Neural cell (in vitro differentiated cells): Measurements from ENCODE around the gene GNPTAB. TPM values are rescaled to one million over a fixed set of nuclear protein-coding genes. Genes with fewer than 3 reads are reported as not detected.

Experiments used
- H2AFZ ChIP-seq: fragments of 200-600, 300-800 bp; sonication (generic), shearing (Covaris generic); 2 replicates; pipeline ENCODE4 v1.6.0; 2014; ENCODE audit warnings: low read depth, mild to moderate bottlenecking, antibody characterized with exemption, low read length, moderate library complexity
- H3F3A ChIP-seq: fragments of 200-600 bp; shearing (Covaris generic); 2 replicates; pipeline ENCODE4 v1.6.1; 2016; ENCODE audit warnings: mild to moderate bottlenecking, moderate library complexity, mixed read lengths, antibody characterized with exemption, low read length; ENCODE audit not compliant: insufficient read depth, poor library complexity, severe bottlenecking
- H3K27ac ChIP-seq: fragments of 200-600, 300-800 bp; sonication (generic), shearing (Covaris generic); 2 replicates; pipeline ENCODE4 v1.5.1; 2014; ENCODE audit warnings: mild to moderate bottlenecking, low read length, moderate library complexity
- H3K27me3 ChIP-seq: fragments of 300-800, 200-600 bp; sonication (generic), shearing (Covaris generic); 2 replicates; pipeline ENCODE4 v1.6.0; 2014; ENCODE audit warnings: mild to moderate bottlenecking, low read depth, low read length, moderate library complexity; ENCODE audit not compliant: insufficient read depth
- H3K36me3 ChIP-seq: fragments of 300-800, 200-600 bp; sonication (generic), shearing (Covaris generic); 2 replicates; pipeline ENCODE4 v1.5.1; 2014; ENCODE audit warnings: mild to moderate bottlenecking, antibody characterized with exemption, low read length, moderate library complexity; ENCODE audit not compliant: insufficient read depth
- H3K4me2 ChIP-seq: fragments of 300-800, 200-600 bp; sonication (generic), shearing (Covaris generic); 2 replicates; pipeline ENCODE4 v1.6.0; 2014; ENCODE audit warnings: mild to moderate bottlenecking, low read length
- H3K4me3 ChIP-seq: fragments of 300-800, 200-600 bp; sonication (generic), shearing (Covaris generic); 2 replicates; pipeline ENCODE4 v1.5.1; 2014; ENCODE audit warnings: mild to moderate bottlenecking, low read length, moderate library complexity
- H3K79me2 ChIP-seq: fragments of 200-600 bp; shearing (Covaris generic); replicated peaks from 2 replicates; pipeline ENCODE4 v1.6.0; 2014; ENCODE audit warnings: mild to moderate bottlenecking, low read length, moderate library complexity; ENCODE audit not compliant: insufficient read depth
- H3K9ac ChIP-seq: fragments of 300-800, 200-600 bp; sonication (generic), shearing (Covaris generic); 2 replicates; pipeline ENCODE4 v1.6.1; 2016; ENCODE audit warnings: mild to moderate bottlenecking, low read length, mixed read lengths
- H3K9me2 ChIP-seq: fragments of 200-600 bp; shearing (Covaris generic); 2 replicates; pipeline ENCODE4 v1.6.1; 2016; ENCODE audit warnings: mild to moderate bottlenecking, low read length, mixed read lengths; ENCODE audit not compliant: insufficient read depth
- H3K9me3 ChIP-seq: fragments of 200-600, 300-800 bp; sonication (generic), shearing (Covaris generic); 2 replicates; pipeline ENCODE4 v1.6.1; 2016; ENCODE audit warnings: mild to moderate bottlenecking, mixed run types, low read length, moderate library complexity, mixed read lengths
- H4K20me1 ChIP-seq: fragments of 200-600 bp; shearing (Covaris generic); 2 replicates; pipeline ENCODE4 v1.6.1; 2016; ENCODE audit warnings: mild to moderate bottlenecking, mixed run types; ENCODE audit not compliant: insufficient read depth
- EP300 ChIP-seq: fragments of 450-650 bp; conservative IDR thresholded peaks from 2 replicates; pipeline ENCODE4 v1.6.1; 2014; ENCODE audit warnings: antibody characterized with exemption, mild to moderate bottlenecking, moderate library complexity; ENCODE audit not compliant: poor library complexity, severe bottlenecking
- EZH2 ChIP-seq: fragments of 200-600, 300-800 bp; shearing (Covaris generic), sonication (generic); IDR thresholded peaks from 2 replicates; pipeline ENCODE4 v1.6.1; 2014; ENCODE audit warnings: antibody characterized with exemption, low read length, borderline replicate concordance, mild to moderate bottlenecking; ENCODE audit not compliant: insufficient read depth, poor library complexity, severe bottlenecking
- MXI1 ChIP-seq: fragments of 450-650 bp; conservative IDR thresholded peaks from 2 replicates; pipeline ENCODE4 v1.6.1; 2014; ENCODE audit warnings: antibody characterized with exemption, mild to moderate bottlenecking; ENCODE audit not compliant: poor library complexity, severe bottlenecking
- POLR2AphosphoS5 ChIP-seq: IDR thresholded peaks from 2 replicates; pipeline ENCODE4 v1.6.1; 2012
- RAD21 ChIP-seq: fragments of 450-650 bp; conservative IDR thresholded peaks from 2 replicates; pipeline ENCODE4 v1.6.1; 2014; ENCODE audit warnings: antibody characterized with exemption, mild to moderate bottlenecking, moderate library complexity
- REST ChIP-seq: IDR thresholded peaks from 2 replicates; pipeline ENCODE4 v1.6.1; 2012; ENCODE audit warnings: borderline replicate concordance
- SMC3 ChIP-seq: fragments of 450-650 bp; conservative IDR thresholded peaks from 2 replicates; pipeline ENCODE4 v1.6.1; 2014; ENCODE audit warnings: antibody characterized with exemption, mild to moderate bottlenecking, moderate library complexity; ENCODE audit not compliant: poor library complexity
- TAF1 ChIP-seq: IDR thresholded peaks from 2 replicates; pipeline ENCODE4 v1.6.1; 2012; ENCODE audit warnings: low read depth
- polyA plus RNA-seq: library from polyadenylated mRNA; depleted of rRNA; stranded (reverse); fragments of >200 nt; gene quantifications from 2 replicates; pipeline ENCODE4 v1.2.3, GENCODE V29; 2014
- TF ChIP-seq, protein P1 (sequence below): fragments of 450-650 bp; IDR thresholded peaks from 2 replicates; pipeline ENCODE4 v1.5.1; 2014; ENCODE audit warnings: antibody characterized with exemption, mild to moderate bottlenecking, moderate library complexity; ENCODE audit not compliant: poor library complexity, severe bottlenecking

The GNPTAB gene
- polyA plus RNA-seq, 1 donor from 2014 or later: 80.0 TPM

GRCh38 chr12:101828463-101829196 is 2.1 kb downstream of the GNPTAB start:
- Histone ChIP-seq H3K27me3 (no peaks in the 10 kb centered on the region), H3K36me3 (no peaks in the 10 kb centered on the region), H3K9ac (no peak overlapping the region), H4K20me1 (no peaks in the 10 kb centered on the region), H2AFZ (no peak overlapping the region), H3K9me3 (no peaks in the 10 kb centered on the region), H3K4me3 (peak overlapping the region; percentile 92), H3K9me2 (no peaks in the 10 kb centered on the region), H3K4me2 (peak overlapping the region; percentile 51), H3K79me2 (peaks cover 12% of the 10 kb centered on the region), H3K27ac (no peak overlapping the region), H3F3A (no peaks in the 10 kb centered on the region)
- no peak for TF ChIP-seq SMC3
- TF ChIP-seq MXI1: no peak
- TF ChIP-seq RAD21: no peak
- no peak for TF ChIP-seq EP300
- TF ChIP-seq TAF1: no peak
- TF ChIP-seq, protein P1, sequence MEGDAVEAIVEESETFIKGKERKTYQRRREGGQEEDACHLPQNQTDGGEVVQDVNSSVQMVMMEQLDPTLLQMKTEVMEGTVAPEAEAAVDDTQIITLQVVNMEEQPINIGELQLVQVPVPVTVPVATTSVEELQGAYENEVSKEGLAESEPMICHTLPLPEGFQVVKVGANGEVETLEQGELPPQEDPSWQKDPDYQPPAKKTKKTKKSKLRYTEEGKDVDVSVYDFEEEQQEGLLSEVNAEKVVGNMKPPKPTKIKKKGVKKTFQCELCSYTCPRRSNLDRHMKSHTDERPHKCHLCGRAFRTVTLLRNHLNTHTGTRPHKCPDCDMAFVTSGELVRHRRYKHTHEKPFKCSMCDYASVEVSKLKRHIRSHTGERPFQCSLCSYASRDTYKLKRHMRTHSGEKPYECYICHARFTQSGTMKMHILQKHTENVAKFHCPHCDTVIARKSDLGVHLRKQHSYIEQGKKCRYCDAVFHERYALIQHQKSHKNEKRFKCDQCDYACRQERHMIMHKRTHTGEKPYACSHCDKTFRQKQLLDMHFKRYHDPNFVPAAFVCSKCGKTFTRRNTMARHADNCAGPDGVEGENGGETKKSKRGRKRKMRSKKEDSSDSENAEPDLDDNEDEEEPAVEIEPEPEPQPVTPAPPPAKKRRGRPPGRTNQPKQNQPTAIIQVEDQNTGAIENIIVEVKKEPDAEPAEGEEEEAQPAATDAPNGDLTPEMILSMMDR: no peak
- no peak for TF ChIP-seq POLR2AphosphoS5
- no peak for TF ChIP-seq EZH2
- TF ChIP-seq REST: no peak

- Histone ChIP-seq H3K9ac (no peak overlapping the region), H3K4me3 (no peak overlapping the region), H3K27me3 (no peaks in the 10 kb centered on the region), H3F3A (no peaks in the 10 kb centered on the region), H3K36me3 (no peaks in the 10 kb centered on the region), H2AFZ (no peak overlapping the region), H3K9me2 (no peaks in the 10 kb centered on the region), H3K79me2 (peaks cover 12% of the 10 kb centered on the region), H3K4me2 (no peak overlapping the region), H4K20me1 (no peaks in the 10 kb centered on the region), H3K27ac (no peak overlapping the region), H3K9me3 (no peaks in the 10 kb centered on the region)
- TF ChIP-seq MXI1 (no peak), EZH2 (no peak), EP300 (no peak), RAD21 (no peak), SMC3 (no peak), REST (no peak), TAF1 (no peak), POLR2AphosphoS5 (no peak)
- TF ChIP-seq, protein P1: no peak
These were observed 3.9 kb downstream of the GNPTAB start for GRCh38 chr12:101826766-101827368.
